ENCODE results near the gene SLC13A3. TPM values are rescaled to one million over a fixed set of nuclear protein-coding genes. Genes with fewer than 3 reads are reported as not detected.

SLC13A3 gene
- total RNA-seq, 2 donors from 2014 or later, result 0.37 to 1.5 TPM

DNA sequence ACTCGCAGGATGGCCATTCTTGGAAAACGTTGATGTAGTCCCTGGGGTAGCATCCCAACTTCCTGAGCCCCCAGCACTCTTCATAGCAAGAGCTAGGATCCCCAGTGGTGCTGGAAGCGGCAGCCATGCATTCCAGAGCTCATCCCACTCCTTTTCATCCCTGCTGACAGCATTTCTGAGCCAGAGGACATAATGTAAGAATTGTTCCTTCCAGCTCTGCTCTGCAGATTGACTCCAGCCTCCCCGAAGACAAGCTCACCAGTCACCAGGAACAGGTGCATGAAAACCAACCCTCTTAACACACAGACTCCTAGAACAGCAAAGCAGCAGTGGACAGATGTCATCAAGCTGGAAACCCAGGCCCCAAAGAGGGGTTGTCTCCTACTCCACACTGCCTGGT is 3.8 kb downstream of the SLC13A3 start:
- Histone ChIP-seq H3K4me3 (no peak overlapping the region), H3K36me3 (no peaks in the 10 kb centered on the region), H3K4me1 (no peaks in the 10 kb centered on the region), H3K27ac (no peak overlapping the region), H3K9me3 (no peaks in the 10 kb centered on the region), H3K27me3 (no peaks in the 10 kb centered on the region)
- TF ChIP-seq, protein P1, sequence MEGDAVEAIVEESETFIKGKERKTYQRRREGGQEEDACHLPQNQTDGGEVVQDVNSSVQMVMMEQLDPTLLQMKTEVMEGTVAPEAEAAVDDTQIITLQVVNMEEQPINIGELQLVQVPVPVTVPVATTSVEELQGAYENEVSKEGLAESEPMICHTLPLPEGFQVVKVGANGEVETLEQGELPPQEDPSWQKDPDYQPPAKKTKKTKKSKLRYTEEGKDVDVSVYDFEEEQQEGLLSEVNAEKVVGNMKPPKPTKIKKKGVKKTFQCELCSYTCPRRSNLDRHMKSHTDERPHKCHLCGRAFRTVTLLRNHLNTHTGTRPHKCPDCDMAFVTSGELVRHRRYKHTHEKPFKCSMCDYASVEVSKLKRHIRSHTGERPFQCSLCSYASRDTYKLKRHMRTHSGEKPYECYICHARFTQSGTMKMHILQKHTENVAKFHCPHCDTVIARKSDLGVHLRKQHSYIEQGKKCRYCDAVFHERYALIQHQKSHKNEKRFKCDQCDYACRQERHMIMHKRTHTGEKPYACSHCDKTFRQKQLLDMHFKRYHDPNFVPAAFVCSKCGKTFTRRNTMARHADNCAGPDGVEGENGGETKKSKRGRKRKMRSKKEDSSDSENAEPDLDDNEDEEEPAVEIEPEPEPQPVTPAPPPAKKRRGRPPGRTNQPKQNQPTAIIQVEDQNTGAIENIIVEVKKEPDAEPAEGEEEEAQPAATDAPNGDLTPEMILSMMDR (IDR thresholded peaks at IDR 0.05), result no peak
- DNase-seq (ENCODE audit: low spot score), result no peak

DNA sequence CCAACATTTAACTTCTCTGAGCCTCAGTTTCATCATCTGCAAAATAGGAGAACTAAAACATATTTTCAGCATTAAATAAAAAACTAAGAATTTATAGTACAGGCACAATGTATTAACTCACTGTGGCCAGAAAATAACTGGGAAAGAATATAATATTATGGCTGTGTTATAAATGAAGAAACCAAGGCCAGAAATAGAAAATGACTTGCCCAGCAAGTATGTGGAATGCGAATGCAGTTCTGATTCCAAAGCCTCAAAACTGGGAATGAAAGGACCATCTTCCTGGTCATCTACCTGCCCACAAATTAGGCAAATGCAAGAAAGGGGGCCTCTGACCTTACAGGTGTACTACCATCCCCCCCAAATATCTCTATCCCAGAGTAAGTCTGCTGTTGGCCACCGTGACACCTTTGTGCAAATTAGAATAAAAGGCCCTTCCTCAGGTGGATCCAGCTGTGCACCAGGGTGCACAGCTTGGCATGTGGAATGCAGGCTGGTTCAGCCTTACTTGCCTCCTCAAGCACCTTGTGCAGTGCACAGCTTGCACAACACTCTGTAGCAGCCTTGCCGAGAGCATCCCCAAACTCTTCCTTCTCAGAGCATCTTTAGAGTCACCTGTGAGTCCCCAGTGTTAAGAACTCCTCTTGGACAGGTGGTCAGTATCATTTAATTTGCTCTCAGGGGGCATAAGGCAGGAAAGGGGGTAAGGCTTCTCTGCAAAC is 4.4 kb downstream of the SLC13A3 start:
- Histone ChIP-seq H3K9me3 (no peaks in the 10 kb centered on the region), H3K4me1 (no peaks in the 10 kb centered on the region), H3K27me3 (no peaks in the 10 kb centered on the region), H3K27ac (no peak overlapping the region), H3K36me3 (no peaks in the 10 kb centered on the region), H3K4me3 (no peak overlapping the region)
- TF ChIP-seq, protein P1 (IDR thresholded peaks at IDR 0.05), result no peak
- DNase-seq (ENCODE audit: low spot score), result no peak

DNA sequence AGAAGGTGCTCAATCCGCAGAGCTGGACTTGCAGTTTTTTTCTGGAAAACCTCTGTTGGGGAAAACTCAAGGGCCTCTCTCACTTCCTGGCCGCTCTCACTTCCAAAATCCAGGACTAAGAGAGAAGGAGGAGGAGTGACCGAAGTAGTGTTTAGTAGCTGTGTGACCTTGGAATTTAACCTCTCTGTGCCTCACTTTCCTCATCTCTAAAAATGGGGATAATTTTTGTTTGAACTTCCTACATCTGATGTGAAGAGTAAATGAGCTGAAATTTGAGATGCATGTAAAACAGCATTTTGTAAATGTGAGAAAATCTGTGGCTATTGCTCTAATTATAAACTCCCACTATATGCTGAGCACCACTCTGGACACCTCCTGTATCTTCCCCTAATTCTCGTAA is 5.1 kb downstream of the SLC13A3 start:
- Histone ChIP-seq H3K4me1 (no peaks in the 10 kb centered on the region), H3K36me3 (no peaks in the 10 kb centered on the region), H3K9me3 (no peaks in the 10 kb centered on the region), H3K27me3 (no peaks in the 10 kb centered on the region), H3K27ac (no peak overlapping the region), H3K4me3 (no peak overlapping the region)
- TF ChIP-seq, protein P1 (IDR thresholded peaks at IDR 0.05), result no peak
- no peak for DNase-seq (ENCODE audit: low spot score)

DNA sequence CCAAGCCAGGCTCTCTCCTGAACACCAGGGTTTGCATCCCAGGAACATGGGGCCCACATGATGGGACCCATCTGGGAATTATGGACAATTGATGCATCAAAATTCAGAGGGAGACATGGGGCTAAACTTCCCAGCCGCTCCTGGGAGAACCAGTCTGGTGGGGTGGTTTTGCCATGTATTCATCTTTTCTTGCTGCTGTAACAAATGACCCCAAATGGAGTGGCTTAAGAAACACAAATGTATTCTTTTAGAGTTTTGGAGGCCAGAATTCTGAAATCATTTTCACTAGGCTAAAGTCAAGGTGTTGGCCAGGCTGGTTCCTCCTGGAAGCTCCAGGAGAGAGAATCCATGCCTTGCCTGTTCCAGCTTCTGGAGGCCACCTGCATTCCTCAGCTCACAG is 6.5 kb downstream of the SLC13A3 start:
- H3K4me1 ChIP-seq, result no peaks in the 10 kb centered on the region
- no peaks in the 10 kb centered on the region for H3K27me3 ChIP-seq
- no peaks in the 10 kb centered on the region for H3K9me3 ChIP-seq
- no peaks in the 10 kb centered on the region for H3K36me3 ChIP-seq
- H3K27ac ChIP-seq, result no peak overlapping the region
- TF ChIP-seq, protein P1 (IDR thresholded peaks at IDR 0.05), result no peak
- H3K4me3 ChIP-seq, result no peak overlapping the region
- no peak for DNase-seq (ENCODE audit: low spot score)

DNA sequence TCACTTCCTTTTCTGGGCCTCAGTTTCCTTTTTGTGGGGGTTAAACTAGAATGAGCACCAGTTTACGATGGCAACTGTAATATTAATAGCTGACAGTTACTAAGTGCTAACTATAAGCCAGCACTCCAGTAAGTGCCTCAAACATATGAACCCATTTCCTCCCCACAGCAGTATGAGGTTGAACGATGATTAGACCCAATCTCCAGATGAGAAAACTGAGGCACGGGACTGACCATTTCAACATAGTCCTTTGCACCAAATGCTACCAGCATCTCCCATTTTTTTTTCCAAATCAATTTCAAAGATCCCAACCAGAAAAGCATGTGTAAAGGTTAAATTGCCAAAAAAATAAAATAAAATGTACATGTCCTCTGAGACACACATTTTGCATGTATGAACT is 7.1 kb downstream of the SLC13A3 start:
- no peak overlapping the region for H3K4me3 ChIP-seq
- H3K4me1 ChIP-seq, result no peaks in the 10 kb centered on the region
- no peaks in the 10 kb centered on the region for H3K9me3 ChIP-seq
- H3K27ac ChIP-seq, result no peak overlapping the region
- no peaks in the 10 kb centered on the region for H3K27me3 ChIP-seq
- TF ChIP-seq, protein P1 (IDR thresholded peaks at IDR 0.05), result no peak
- no peaks in the 10 kb centered on the region for H3K36me3 ChIP-seq
- DNase-seq (ENCODE audit: low spot score), result no peak

DNA sequence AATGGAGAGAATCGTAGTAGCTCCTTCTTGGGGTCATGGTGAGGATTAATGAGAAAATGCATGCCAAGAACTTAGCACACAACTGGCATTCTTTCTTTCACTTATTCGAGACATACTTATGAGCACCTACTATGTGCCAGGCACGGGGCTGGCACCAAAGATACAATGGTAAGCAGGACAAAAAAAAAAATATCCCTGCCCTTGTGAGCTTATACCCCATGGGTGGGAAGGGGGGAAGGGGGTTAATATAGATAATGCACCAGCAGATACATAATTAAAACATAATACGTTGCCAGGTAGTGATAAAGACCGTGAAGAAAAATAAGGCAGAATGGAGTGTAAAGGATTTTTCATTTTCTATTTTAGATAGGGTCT is 8.3 kb downstream of the SLC13A3 start:
- Histone ChIP-seq H3K4me3 (no peak overlapping the region), H3K9me3 (no peaks in the 10 kb centered on the region), H3K4me1 (no peaks in the 10 kb centered on the region), H3K36me3 (no peaks in the 10 kb centered on the region), H3K27me3 (no peaks in the 10 kb centered on the region), H3K27ac (no peak overlapping the region)
- DNase-seq (ENCODE audit: low spot score), result no peak
- TF ChIP-seq, protein P1 (IDR thresholded peaks at IDR 0.05), result no peak
